HUES64 (cell line): ENCODE data around the gene TPD52L1.

Experiments
- H3K27ac ChIP-seq: 2 replicates; pipeline ENCODE4 v1.7.0; 2013; ENCODE audit warnings: low read depth, low read length, inconsistent platforms
- H3K27me3 ChIP-seq: 2 replicates; pipeline ENCODE4 v1.6.1; 2013; ENCODE audit warnings: mild to moderate bottlenecking, low read length; ENCODE audit not compliant: insufficient read depth
- H3K36me3 ChIP-seq: 2 replicates; pipeline ENCODE4 v1.6.1; 2013; ENCODE audit warnings: mild to moderate bottlenecking, low read length; ENCODE audit not compliant: insufficient read depth
- H3K4me1 ChIP-seq: 2 replicates; pipeline ENCODE4 v1.6.1; 2013; ENCODE audit warnings: mild to moderate bottlenecking, low read length, moderate library complexity; ENCODE audit not compliant: insufficient read depth
- H3K4me3 ChIP-seq: 2 replicates; pipeline ENCODE4 v1.5.1; 2013; ENCODE audit warnings: mild to moderate bottlenecking, low read length, moderate library complexity
- H3K9ac ChIP-seq: 2 replicates; pipeline ENCODE4 v1.6.1; 2013; ENCODE audit warnings: mild to moderate bottlenecking, low read depth, low read length
- H3K9me3 ChIP-seq: 2 replicates; pipeline ENCODE4 v1.6.1; 2013; ENCODE audit warnings: low read depth, low read length; ENCODE audit not compliant: insufficient read depth
- WGBS: fragments of 150-250, 120-280 bp; methylation state at CpG from one replicate; pipeline ENCODE4 v1.1.7; 2013; ENCODE audit warnings: missing lambda C conversion rate; 5-methylcytosine and 5-hydroxymethylcytosine counted together

TPD52L1 gene

DNA sequence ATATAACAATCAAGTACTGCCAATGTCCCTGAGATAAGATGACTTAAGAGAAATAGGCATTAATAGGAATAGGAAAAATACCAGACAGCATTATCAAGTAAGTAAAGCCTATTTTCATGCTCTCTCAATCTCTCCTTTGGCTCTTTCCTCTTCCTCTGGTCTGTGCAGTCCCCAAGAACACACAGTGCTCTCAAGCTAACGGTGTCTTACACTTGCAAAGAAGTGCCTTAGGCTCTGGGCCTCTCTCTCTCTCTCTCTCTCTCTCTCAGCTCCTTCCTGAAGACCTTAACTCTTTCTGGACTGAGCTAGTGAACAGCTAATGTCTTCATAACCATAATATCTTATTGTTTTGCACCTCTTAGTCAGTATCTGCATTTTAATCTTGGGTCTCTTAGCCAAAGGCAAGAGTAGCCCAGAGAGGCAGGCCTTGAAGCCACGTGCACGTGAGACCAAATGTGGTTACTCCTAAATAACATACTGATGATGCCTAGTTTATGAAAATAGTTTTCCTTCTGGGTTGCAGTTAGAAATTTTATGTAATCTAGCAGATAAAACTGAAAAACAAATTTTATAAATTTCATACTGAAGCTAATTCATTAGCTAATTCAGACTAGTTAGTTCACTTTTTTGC lies 70.8 kb downstream of the TPD52L1 start:
- Histone ChIP-seq H3K4me1 (peaks cover 7% of the 10 kb centered on the region; the same call in 1 of the 2 replicates), H3K9ac (no peak overlapping the region), H3K27ac (no peak overlapping the region), H3K36me3 (no peaks in the 10 kb centered on the region), H3K27me3 (no peaks in the 10 kb centered on the region), H3K4me3 (no peak overlapping the region), H3K9me3 (no peaks in the 10 kb centered on the region)
- WGBS: 73% methylated on average over 3 of the region's 3 CpGs

DNA sequence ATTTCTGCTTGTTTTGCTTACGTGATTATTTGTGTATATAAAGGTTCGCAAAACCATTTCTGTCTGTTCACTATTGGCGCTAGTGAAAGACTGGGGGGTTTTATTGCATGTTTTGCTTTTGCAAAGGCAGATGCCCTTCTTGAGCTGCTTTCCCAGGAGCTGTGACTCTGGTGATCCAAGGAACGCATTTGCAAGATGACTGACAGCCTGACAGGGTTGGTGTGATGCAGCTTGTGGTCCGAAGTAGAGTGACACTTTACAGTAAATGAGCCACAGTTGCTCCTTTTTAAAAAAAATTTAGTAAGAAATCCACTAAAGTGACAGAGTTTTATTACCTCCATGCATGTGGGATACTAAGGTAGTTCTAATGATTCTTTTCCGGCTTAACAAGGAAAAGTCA lies 73.7 kb downstream of the TPD52L1 start:
- H3K9me3 ChIP-seq: no peaks in the 10 kb centered on the region
- no peak overlapping the region for H3K4me3 ChIP-seq
- no peak overlapping the region for H3K9ac ChIP-seq
- 0 out of 2 replicates have a peak, but pooled peaks cover 4% of the 10 kb centered on the region for H3K4me1 ChIP-seq
- H3K36me3 ChIP-seq: no peaks in the 10 kb centered on the region
- no peaks in the 10 kb centered on the region for H3K27me3 ChIP-seq
- H3K27ac ChIP-seq: no peak overlapping the region
- WGBS: 92% methylated on average over 5 of the region's 6 CpGs

DNA sequence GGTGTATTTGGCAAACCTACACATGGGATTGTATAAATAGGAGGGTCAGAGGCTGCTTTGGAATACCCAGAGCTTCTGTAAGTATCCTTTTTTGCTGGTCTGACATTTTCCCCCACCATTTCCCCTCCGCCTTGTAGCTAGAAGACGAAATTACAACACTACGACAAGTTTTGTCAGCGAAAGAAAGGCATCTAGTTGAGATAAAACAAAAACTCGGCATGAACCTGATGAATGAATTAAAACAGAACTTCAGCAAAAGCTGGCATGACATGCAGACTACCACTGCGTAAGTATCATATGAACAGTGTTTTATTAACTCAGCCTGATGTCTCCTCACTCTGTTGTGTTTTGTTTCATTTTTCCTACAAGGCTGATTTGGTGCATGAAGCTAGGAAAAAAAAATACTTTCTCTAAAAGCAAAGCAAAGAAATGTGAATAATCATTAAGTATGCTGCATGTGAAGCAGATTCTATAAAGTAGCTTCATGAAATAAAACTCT lies 75.5 kb downstream of the TPD52L1 start:
- Histone ChIP-seq H3K9me3 (no peaks in the 10 kb centered on the region), H3K9ac (no peak overlapping the region), H3K4me1 (0 out of 2 replicates have a peak, but pooled peaks cover 4% of the 10 kb centered on the region), H3K27ac (no peak overlapping the region), H3K4me3 (no peak overlapping the region), H3K27me3 (no peaks in the 10 kb centered on the region), H3K36me3 (no peaks in the 10 kb centered on the region)
- WGBS: 92% methylated on average over 6 of the region's 6 CpGs

DNA sequence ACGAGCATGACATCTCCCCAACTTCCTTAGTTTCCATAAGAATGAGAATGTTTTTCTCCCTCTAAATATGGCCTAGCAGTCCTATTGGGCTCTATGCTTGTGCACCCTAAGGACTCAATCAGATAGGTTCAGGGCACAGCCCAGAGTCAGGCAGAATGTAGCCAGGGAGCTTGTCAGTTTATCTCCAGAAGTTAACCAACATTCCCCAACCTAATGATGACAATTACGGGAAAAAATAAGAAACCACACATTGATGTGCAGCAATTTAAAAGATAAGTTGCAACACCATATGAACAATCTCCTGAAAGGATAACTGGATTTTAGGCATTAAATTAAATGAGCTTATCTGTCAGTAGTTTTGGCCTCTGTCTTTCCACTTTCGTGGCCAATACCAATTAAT lies 77.1 kb downstream of the TPD52L1 start:
- Histone ChIP-seq H3K36me3 (no peaks in the 10 kb centered on the region), H3K27ac (no peak overlapping the region), H3K9ac (no peak overlapping the region), H3K9me3 (no peaks in the 10 kb centered on the region), H3K4me3 (no peak overlapping the region), H3K4me1 (0 out of 2 replicates have a peak, but pooled peaks cover 4% of the 10 kb centered on the region), H3K27me3 (no peaks in the 10 kb centered on the region)
- 74% methylated on average over 3 of the region's 3 CpGs for WGBS

DNA sequence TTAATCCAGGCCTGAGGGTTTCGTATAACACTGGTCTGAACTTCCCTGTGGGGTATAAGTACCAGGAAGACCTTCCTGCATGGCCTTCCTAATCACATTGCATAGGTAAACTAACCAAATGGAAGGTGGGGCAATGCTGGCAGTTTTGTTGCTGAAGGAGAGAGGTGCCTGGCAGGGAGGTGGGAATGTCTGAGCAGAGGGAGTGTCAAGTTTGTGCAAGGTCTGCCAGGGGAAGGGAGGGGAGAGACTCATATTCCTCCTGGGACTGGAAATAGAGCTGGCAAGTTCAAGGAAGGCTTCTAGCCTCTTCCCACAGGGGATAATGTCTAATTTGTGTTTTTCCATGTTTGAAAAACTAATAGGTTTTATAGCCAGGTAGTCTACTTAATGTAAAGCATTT lies 77.6 kb downstream of the TPD52L1 start:
- Histone ChIP-seq H3K9me3 (no peaks in the 10 kb centered on the region), H3K4me3 (no peak overlapping the region), H3K27me3 (no peaks in the 10 kb centered on the region), H3K27ac (no peak overlapping the region), H3K4me1 (0 out of 2 replicates have a peak, but pooled peaks cover 4% of the 10 kb centered on the region), H3K9ac (no peak overlapping the region), H3K36me3 (no peaks in the 10 kb centered on the region)
- WGBS: 80% methylated on average over 1 of the region's 1 CpG

DNA sequence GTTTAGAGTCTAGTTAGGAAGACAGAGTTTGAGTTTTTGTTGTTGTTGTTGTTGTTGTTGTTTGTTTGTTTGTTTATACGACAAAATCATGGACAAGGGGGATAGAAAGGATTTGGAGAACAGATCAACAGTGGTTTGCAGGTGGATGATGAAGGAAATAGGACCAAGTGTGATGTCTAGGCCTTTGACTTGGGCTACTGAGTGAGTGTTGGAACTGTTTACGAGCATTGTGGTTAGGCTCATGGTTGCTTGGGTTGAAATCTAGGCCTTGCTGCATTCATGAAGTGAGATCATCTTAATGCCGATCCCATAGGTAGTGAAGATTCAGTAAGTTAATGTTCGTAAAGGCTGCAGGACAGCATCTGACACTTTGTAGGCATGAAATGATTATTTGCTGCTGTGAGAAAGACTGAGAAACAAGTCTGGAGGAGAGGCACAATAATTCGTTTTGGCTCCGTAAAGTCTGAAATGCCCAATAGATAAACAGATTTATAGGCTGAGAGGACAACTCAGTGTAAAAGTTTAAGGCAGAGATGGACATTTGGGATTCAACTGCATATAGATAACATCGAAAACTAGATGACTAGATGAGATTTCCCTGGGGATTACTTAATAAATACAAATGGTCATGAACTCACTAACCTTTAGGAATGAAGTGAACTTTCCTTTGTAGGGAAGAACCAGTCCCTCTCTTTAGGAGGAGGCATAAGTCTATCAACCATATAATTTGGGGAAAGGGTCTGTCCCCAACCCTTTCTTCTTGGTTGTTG lies 78.2 kb downstream of the TPD52L1 start:
- no peaks in the 10 kb centered on the region for H3K36me3 ChIP-seq
- no peak overlapping the region for H3K27ac ChIP-seq
- H3K4me3 ChIP-seq: no peak overlapping the region
- 88% methylated on average over 7 of the region's 7 CpGs for whole genome bisulfite sequencing
- no peaks in the 10 kb centered on the region for H3K9me3 ChIP-seq
- no peaks in the 10 kb centered on the region for H3K27me3 ChIP-seq
- H3K4me1 ChIP-seq: 0 out of 2 replicates have a peak, but pooled peaks cover 4% of the 10 kb centered on the region
- no peak overlapping the region for H3K9ac ChIP-seq

DNA sequence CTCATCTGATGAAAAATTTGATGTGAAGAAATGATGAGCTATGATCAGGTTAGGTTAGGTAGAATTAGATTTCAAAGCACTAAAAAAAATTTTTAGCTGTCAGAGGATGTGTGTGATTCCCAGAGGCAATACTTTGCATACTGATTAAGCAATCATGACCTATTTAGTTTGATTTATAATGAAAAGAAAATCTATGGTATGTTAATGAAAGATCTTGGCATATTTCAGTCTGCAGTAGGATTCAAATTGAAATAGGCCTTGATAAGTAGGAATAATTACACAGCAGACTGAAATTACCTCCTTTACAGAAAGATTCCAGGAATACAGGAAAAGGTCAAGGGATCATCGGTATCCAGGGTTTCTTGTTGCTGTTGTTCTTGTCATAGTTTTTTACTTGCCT lies 78.9 kb downstream of the TPD52L1 start:
- H3K27me3 ChIP-seq: no peaks in the 10 kb centered on the region
- no peak overlapping the region for H3K9ac ChIP-seq
- 0 out of 2 replicates have a peak, but pooled peaks cover 4% of the 10 kb centered on the region for H3K4me1 ChIP-seq
- H3K27ac ChIP-seq: no peak overlapping the region
- WGBS: 100% methylated on average over 1 of the region's 1 CpG
- no peak overlapping the region for H3K4me3 ChIP-seq
- no peaks in the 10 kb centered on the region for H3K9me3 ChIP-seq
- no peaks in the 10 kb centered on the region for H3K36me3 ChIP-seq

DNA sequence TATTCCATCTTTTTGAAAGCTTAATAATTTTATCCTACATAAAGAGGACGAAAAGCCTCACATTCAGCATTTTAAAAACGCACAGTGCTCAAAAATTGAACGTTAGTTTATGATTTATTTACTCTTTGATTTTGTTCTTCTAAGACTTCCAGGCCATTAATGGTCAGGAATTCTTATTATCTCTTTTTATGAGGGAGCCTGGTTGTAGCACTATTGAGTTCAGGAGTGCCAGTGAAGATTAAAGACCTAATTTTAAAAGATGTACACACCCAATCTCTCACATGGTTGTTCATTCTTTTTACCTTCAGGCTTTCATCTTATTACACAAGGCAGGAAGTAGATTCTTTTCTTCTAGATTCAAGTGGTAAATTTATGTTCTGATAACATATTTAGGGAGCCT lies 79.6 kb downstream of the TPD52L1 start:
- Histone ChIP-seq H3K4me1 (0 out of 2 replicates have a peak, but pooled peaks cover 4% of the 10 kb centered on the region), H3K4me3 (no peak overlapping the region), H3K36me3 (no peaks in the 10 kb centered on the region), H3K27me3 (no peaks in the 10 kb centered on the region), H3K9ac (no peak overlapping the region), H3K9me3 (no peaks in the 10 kb centered on the region), H3K27ac (no peak overlapping the region)
- 97% methylated on average over 3 of the region's 3 CpGs for WGBS

DNA sequence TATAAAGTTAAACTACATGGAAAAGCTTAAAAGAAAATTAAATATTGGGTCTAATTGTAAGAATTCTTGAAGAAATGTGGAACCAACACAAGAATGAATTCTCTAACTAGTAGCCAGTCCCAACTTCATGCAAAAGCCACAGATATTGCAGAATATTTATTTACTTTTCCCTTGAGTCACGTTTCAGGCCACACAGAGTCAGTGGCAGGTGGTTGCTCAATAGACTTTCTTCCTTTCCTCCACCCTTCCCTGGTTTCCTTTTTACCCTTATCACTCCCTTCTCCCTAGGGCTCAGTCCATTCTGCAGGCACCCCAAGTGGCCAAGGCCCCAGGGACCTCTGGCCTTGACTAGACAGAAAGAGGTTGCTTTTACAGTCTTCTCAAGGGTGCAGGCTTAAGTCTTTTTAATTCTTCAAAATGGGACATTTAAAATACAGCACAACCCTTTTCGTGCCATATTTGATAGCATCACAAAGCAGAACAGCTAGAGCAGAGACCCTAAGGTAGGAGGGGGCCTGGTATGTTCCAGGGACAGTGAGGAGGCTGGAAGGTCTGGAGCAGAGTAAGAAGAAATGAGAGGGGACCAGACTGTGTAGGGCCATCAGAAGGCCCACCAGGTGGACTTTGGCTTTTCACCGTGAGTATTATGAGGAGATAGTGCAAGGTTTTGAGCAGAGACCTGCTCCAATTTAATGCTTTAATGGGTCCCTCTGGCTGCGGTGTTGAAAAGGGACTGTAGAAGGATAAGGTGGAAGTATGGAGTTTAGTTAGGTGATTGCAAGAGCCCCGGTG lies 83.2 kb downstream of the TPD52L1 start:
- H3K27ac ChIP-seq: no peak overlapping the region
- no peak overlapping the region for H3K4me3 ChIP-seq
- no peak overlapping the region for H3K9ac ChIP-seq
- no peaks in the 10 kb centered on the region for H3K27me3 ChIP-seq
- no peaks in the 10 kb centered on the region for H3K36me3 ChIP-seq
- WGBS: 93% methylated on average over 5 of the region's 5 CpGs
- H3K4me1 ChIP-seq: no peaks in the 10 kb centered on the region
- 0 out of 2 replicates have a peak, but pooled peaks cover 4% of the 10 kb centered on the region for H3K9me3 ChIP-seq

DNA sequence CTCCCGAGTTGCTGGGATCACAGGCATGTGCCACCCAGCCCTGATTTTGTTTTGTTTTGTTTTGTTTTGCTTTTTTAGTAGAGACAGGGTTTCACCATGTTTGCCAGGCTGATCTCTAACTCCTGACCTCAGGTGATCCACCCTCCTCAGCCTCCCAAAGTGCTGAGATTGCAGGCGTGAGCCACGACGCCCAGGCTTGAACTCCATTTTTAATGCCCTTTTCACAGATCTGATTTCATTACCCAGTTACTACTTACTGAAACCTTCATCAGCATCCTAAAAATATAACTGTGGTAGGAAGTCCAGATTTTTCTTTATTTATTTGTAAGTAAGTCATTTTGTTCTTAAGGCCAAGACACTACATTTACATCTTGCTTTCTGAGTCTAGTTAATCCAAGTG lies 84.2 kb downstream of the TPD52L1 start:
- Histone ChIP-seq H3K9ac (no peak overlapping the region), H3K4me3 (no peak overlapping the region), H3K9me3 (peaks cover 8% of the 10 kb centered on the region; the same call in 1 of the 2 replicates), H3K27ac (no peak overlapping the region), H3K36me3 (no peaks in the 10 kb centered on the region), H3K4me1 (no peaks in the 10 kb centered on the region), H3K27me3 (no peaks in the 10 kb centered on the region)
- WGBS: 96% methylated on average over 4 of the region's 4 CpGs

DNA sequence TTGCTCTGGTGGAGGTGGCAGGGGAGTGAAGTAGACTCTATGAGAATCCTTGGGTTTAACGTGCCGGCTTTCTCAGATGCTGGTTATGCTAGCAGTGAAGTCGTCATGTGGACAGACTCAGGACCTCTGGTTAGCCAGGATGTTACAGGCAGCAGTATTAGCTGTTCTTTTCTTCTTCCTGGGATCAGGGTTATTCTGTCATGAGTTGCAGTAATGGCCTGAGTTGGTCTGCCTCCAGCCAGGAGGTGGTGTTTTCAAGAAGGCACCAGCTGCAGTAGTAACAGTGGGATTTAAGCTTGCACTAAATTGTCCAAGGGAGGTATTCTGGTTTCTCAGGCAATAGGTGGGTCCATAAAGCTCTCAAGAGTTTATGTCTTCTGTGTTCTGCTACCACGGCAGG lies 91.5 kb downstream of the TPD52L1 start:
- Histone ChIP-seq H3K27ac (no peak overlapping the region), H3K4me3 (no peak overlapping the region), H3K9ac (no peak overlapping the region), H3K4me1 (peaks cover 12% of the 10 kb centered on the region; the same call in 1 of the 2 replicates), H3K27me3 (no peaks in the 10 kb centered on the region), H3K36me3 (no peaks in the 10 kb centered on the region), H3K9me3 (peaks cover 8% of the 10 kb centered on the region; the same call in 1 of the 2 replicates)
- WGBS: 91% methylated on average over 4 of the region's 4 CpGs
